SIG-M5 treated with dmso at 0.1 percent for 504 hours (cell line): ENCODE data around the gene HUNK.

Source experiments
- DNase-seq: peaks from one replicate; lab custom pipeline; 2025; ENCODE audit not compliant: unreplicated experiment; lab: John Stamatoyannopoulos, UW

The HUNK gene

DNA sequence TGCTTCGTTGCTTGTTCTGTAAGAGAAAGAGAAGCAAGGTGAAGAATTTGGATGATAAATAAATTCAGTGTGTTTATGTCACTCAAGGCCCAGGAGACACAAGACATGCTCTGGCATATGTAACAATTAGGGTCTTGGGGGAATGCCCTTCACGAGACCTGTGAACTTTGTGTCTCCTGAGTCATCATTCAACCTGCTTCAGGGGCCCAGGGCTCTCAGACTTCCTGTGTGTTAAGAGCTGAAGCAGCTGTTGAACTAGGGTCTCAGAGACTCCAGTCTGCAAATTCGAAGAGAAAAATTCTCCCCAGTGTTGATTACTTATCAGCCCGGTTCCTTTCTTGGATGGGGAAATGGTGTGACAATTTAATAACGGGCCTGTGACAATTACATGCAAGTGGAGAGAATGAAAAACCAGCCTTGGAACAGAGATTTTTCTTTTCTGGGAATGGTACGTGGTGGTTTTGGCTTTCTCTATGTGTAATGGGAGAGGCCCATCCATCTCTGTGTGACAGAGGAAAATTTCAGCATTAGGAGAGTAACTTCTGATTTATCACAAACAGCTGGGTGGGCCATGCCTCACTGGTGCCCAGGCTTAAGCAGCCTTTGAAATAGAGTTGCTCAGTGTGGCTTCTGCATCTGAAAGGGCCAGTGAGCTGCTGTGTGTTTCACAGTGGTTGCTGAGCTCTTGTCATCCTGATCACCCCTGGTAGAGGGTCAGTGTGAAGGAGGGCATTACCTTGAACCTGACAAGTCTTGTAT, 22.4 kb downstream of the HUNK start:
- DNase-seq: no peak

DNA sequence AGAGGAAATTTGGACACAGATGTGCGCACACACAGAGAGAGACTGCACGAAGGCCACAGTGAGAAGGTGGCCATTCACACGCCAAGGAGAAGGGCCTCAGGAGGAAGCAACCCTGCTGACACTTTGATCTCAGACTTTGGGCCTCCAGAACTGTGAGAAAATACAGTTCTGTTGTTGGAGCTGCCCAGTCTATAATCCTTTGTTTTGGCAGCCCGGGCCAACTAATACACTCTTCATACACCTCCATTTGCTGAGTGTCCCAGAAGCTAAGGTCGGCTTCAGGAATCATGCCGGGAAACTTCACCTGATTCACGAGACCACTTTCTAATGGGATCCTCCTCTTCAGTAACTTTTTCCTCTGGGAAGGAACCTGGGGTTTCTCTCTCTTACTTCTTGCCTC, 23.2 kb downstream of the HUNK start:
- DNase-seq: no peak

DNA sequence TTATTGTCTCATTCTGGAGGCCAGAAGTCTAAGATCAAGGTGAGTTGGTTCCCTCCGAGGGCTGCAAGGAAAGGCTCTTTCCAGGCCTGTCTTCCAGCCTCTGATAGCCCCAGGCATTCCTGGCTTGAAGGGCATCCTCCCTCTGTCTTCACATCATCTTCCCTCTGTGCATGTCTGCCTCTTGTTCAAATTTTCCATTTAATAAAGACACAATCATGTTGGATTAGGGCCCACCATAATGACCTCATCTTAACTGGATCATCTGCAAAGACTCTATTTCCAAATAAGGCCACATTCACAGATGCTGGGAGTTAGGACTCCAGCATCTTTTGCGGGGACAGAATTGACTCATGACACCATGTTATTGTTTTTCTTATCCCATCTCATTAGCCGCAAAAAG, 24.5 kb downstream of the HUNK start:
- no peak for DNase-seq

DNA sequence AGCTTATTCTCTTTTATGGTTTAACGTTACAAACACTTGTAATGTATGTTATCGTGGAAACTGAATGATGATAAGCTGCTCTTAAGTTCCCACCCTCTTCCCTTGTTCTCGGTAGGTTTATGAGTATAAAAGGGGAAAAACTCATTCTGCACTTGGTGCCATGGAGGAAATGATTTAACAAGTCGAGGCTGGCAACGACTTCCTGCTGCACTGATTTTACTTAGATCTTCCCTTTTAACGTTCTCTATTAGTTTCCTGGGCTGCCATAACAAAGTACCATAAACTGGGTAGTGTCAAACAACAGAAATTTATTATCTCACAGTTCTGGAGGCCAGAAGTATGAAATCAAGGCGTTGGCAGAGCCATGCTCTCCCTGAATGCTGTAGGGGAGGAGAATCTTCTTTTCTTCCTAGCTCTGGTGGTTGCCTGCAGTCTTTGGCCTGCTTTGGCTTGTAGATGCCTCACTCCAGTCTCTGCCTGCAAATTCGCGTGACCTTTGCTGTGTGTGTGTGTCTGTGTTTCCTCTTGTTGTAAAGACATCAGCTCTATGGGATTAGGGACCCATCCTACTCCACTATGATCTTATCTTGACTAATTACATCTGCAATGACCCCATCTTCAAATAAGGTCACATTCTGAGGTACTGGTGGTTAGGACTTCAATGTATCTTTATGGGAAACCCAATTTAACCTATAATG, 26.3 kb downstream of the HUNK start:
- no peak for DNase-seq

DNA sequence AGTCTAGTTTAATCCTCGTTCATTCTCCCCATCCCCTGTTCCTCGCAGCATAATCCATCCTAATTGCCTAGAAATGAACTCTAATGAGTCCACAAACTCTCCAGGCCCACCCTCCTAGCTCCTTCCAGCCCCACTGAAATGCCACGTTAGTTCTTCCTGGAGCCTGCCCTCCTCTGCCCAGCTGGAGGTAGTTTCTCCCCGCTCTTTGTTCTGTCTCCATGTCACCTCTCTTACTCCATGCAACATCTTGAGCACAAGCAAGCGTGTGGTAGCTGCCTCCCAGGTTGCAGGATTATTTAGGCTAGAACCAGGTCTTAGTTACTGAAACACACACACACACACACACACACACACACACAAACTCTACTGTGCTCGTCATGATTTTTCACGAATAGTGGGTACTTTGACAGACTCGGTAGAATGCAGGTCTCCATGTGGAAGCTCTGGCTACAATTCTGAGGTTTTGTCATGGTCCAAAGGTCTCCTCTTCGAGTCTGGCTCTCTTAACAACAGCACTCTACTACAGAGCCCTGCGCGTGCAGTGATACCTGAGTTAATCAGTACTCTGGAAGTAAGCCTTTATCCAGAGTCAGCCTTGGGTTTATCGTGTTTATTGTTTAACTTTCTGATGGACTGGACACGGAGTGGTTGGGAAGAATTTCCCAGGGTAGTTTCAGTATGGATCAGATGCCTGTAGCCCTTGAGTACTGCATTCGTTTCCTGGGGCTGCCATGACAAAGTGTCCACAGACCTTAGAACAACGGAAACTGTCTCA, 27.5 kb downstream of the HUNK start:
- no peak for DNase-seq

DNA sequence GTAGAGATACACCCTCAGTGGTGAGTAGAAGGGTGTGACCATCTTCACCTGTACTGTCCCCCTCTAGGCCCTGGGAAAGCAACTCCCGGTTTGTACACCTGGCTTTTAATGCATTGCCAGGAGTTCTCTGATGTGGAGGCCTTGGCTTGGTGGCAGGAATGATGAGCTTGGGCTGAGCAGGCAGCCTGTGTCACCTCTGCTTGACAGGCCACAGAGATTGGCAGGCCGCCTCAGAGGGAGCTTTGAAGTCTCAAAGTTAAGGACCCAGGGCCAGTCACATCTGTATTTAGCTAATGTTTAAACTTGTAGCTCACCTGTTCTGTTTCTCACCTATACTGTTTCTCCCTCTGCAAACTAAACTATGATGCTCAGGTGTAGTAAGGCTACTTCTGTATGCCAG, 28.5 kb downstream of the HUNK start:
- DNase-seq: no peak

DNA sequence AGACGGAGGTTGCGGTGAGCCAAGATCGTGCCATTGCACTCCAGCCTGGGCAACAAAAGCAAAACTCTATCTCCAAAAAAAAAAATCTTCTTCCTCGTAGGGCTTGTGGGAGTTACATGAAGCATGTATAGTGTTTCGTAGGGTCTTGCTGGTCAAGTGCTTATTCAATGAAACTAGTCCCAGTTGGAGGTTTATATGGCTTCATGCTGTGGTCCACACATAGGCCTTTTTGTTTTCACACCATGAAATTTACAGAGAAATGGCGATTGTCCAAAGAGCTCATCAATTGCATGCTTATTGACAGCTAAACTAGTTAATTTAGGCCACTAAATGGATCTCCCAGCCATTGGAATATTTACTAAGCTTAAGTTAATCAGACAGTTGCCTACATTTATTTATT, 29.6 kb downstream of the HUNK start:
- DNase-seq: no peak

DNA sequence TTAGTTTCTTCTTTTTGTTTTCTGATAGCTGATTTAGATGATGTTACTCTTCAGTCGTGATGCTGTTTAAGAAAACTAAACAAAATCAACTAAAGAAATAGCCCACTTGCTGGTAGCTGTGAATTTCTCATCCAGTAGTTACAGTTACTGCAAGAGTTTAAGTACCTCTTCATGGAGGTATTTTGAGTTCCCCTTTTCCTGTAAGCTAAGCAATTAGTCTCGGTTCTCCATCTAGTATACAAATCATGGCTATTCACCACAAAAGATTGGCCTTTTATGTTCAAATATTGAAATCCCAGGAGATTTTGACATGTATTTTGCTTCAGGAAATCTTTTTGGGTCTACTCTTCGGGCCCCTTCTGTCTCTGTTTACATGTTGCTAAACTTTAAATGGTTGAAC, 31.1 kb downstream of the HUNK start:
- DNase-seq: no peak

DNA sequence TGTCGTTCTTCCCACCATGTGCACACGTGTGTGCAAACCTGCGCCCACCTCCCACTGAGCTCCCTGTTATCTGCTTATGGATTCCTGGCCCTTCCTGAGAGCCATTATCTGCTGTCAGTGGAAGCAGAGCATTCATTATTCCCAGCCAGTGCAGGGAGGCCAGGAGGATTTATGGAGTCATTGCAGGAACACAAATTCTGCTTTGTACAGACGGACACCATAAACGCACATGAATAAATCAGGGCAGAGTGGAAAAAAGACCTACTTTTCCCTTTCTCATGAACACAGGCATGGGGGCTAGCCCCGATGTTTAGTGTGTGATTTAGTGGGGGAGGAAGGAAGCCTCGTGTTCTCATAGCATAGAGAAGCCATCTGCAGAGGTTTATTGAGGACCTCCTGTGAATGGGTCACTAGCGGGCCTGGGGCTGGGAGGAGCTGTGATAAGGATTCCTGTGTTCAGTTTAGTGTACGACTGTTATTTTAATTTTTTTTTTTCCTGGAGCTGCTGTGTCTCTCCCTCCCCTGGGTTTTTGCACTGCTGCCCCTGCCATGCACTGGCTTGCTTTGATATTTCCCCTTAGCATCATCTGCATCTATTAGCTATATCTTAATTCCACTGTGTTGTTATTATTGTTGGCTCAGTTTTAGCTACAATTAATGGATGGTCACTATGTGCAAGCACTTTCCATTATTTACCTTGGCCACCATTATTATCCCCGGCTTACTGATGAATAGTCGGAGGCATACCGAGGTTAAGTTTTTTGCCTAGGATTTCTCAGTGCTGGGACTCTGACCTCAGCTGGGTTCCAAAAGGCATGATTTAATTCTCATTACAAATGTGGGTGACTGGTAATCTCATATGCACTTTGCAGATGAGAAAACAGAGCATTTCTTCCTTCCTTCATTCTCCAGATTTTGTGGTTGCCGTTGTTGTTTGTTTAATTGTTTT, 33.0 kb downstream of the HUNK start:
- DNase-seq: no peak

DNA sequence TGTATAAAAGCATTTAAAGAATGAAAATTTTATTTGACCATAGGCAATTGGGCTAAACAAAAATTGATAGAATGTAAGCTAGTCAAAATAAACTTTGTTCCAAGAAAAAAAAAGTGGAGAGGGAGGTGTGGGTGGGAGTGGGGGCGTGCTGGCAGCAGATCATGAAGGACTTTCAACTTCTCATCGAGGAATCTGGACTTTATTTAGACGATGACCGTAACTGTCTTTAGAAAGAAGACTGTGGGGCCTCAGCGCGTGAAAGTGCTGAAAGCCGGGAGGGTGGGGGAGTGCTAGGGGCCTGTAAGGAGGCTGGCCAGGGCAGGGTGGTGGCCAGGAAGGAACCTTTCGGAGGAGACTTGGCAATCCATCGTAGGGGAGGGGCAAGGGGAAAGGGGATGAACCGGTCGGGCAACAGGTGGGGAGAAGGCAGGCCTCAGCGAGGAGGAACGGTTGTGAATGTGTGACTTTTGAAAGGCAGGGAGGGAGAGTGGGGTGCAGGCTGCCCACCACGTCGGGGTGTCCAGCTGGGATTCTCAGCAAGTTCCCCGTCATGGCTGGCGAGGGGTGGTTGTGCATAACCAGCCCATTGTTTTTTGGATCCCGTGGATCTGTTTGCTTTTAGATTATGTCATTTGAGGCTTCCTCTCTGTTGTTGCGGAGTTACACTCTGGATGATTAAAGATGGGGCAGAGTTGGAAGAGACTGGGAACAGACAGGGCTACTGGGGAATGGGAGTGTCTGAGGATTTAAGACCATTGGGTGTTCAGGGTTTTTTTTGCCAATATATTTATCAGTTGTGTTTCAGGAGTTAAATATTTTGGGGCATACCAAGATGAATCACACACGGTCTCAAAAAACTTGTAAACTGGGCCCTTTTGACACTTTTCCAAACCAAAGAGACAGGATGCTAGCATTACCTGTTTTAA, 35.5 kb downstream of the HUNK start:
- no peak for DNase-seq

DNA sequence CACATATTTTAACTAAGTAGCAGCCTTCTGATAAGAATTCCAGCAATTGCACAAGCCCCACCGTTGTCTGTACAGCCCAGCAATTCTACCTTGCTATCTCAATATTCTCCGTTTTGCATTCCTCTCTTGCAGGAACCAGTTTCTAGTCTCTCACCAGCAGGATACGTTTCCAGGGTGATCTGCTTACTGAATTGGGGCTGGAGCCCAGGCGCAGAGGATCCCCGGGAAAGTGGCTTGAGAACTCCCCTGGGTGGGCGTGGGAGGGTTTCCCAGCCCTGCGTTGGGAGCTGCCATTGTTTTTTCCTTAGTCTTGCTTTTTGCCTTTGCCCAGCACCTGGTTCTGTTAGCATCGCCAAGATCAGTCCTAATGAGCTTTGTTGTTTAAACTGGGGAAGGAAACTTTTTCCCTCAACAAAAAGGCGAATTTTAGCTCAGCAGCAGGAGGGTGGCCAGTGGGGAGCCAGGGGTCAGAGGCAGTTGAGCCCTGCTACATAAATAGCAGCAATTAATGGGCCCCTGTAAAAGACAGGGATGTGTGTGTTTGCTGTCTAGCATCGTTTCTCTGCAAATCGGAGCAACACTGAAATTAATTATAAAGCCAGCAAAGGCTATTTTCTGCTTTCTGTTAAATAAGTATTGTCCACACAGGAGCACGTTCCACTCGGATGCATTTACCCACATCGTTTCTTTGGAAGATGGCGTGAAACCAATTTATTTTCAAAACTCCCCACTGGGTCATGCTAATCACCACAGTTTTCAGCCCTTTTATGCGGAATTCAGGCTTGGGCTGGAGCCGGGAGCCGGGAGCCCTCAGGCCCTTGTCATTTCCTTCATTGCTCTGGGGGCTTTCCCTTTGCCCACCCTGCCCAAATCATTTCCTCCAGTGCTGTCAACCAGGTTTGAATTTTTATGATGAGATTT, 36.6 kb downstream of the HUNK start:
- DNase-seq: no peak

DNA sequence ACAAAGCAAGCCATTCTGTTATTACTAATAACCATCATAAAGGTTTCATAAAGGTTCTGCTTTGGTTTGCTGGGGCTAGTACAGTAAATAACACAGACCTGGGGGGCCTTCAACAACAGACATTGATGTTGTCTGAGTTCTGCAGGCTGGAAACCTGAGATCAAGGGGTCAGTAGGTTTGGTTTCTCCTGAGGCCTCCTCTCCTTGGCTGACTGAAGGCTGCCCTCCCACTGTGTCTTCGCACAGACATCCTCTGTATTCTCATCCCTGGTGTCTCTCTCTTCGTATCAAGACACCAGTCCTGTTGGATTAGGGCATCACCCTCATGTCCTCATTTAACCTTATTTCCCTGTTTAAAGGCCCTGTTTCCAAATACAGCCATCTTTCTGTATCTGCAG, 37.3 kb downstream of the HUNK start:
- DNase-seq: no peak

DNA sequence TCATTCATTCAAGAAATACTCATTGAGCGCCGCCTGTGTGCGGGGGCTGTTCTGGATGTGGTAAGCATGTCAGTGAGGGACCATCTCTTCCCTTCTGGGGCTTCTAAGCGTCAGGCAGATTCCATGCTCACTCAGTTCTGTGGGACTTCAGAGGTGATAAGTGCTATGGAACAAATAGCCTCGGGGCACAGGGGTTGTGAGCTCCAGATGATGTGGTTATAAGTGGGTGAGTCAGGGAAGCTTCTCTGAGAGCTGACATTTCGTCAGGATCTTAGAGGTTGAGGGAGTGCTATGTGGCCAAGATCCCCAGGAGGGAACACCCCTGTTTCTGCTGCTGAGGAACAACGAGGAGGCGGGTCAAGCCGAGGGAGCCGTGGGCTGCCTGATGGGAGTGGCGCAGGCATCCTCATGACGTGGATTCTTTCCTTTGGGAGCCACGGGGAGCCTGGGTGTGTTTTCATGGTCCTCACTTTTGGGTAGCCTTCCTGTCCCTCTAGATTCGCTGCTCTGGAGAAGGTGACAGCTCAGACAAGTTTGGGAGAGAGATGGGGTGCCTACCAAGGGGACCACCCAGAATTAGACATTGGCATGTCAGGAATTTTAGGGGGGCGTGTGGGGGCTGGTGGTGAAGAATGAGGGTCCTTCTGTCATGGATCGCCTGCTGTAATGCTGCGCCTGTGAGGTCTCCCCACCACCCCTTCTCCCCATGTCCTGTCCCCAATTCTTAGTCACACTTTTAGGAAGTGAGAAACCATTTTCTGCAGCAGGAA, 38.5 kb downstream of the HUNK start:
- no peak for DNase-seq

DNA sequence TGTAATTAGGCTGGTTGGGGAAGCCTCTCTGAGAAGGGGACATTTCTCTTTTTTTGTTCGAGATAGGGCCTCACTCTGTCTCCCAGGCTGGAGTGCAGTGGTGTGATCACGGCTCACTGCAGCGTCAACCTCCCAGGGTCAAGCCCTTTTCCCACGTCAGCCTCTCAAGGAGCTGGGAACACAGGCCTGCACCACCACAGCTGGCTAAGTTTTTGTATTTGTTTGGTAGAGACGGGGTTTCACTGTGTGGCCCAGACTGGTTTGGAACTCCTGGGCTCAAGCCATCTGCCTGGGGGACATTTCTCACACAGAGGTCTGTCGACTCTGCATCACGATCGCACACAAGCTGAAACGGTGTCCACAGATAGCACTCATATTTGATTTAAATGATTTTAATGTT, 39.7 kb downstream of the HUNK start:
- DNase-seq: no peak

DNA sequence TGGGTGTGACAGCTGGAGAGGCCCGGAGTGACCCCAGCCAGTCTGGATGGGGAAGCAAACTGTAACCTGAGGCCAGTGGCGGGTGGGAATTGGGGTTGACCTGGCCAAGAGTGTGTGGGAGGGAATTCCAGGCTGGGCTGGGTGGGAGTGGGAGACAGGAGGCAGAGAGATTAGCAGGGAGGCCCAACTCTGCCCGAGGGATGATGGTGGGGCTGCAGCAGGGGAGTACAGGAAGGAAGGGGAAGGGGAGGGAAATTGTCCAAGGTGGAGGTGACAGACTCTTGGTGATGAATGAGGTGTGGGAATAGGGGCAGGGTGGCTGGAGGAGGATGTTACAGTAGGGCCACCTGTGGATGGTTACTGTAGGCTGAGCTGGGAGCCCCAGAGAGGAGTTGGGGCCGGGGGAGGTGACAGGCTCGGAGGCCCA, 40.4 kb downstream of the HUNK start:
- no peak for DNase-seq

DNA sequence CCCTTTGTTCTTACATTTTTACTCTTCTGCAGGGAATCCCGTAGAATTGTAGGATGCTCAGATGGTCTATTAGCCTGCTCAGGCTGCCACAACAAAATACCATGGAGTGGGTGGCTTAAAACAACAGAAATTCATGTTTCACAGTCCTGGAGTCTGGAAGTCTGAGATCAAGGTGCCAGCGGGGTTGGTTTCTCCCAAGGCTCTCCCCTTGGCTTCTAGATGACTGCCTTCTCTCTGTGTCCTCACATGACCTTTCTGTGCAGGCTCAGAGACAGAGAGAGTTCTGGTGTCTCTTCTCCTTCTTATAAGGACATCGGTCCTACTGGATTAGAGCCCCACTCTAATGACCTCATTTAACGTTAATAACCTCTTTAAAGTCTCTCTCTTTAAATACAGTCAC, 41.7 kb downstream of the HUNK start:
- no peak for DNase-seq

DNA sequence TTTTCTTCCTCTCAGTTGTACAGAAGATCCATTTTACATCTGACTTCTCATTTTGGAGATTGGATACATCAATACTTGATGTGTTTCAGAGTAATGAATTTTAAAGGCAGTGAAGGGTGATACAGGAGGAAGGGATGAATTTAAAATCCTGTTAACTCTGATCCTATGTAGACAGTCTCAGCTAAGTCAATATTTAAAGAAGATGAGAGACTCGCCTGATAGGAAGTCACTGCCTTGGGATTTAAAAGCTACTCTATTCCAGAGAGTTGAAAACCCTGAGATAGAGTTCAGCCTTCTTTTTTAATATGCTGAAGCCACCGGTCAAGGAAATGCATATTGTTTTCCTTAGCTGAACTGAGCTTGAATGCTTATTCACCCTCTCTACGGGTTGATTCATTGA, 42.7 kb downstream of the HUNK start:
- DNase-seq: no peak

DNA sequence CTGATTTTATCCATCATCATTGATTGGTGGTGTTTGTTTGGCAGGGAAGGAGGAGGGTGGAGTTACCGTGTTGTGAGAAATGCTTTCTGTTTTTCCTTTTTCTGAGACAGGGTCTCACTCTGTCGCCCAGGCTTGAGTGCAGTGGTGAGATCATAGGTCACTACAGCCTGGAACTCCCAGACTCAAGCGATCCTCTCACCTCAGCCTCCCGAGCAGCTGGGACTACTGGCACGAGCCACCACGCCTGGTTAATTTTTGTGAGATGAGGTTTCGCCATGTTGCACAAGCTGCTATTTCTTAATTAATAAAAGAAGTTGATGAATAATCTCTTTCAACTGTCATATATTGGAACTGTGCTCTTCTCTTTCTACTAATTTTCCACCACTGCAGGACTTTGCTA, 44.3 kb downstream of the HUNK start:
- no peak for DNase-seq
